Left ventricle myocardium superior (tissue), 1 donor: ENCODE data around the gene MTERF4. TPM values are rescaled to one million over a fixed set of nuclear protein-coding genes. Genes with fewer than 3 reads are reported as not detected.

ENCODE experiments used
- ATAC-seq: fragments of 200-7000 bp; cut with Tn5 transposase; one replicate; pipeline ENCODE4 v1.9.1; 2020; ENCODE audit warnings: mild to moderate bottlenecking, moderate library complexity
- DNase-seq: peaks from one replicate; pipeline ENCODE4 v3.0.0-alpha.2; 2020
- intact Hi-C: fragments of 100-400 bp; cut with micrococcal nuclease; formaldehyde crosslinking; loops from one replicate; pipeline ENCODE4 v1.11.0; 2022
- total RNA-seq: library from RNA; stranded (reverse); fragmentation: NEBNext Ultra II Directional; extraction: Animal tissue kit (Norgen Biotek cat#: 25700); gene quantifications from one replicate; pipeline ENCODE4 v1.2.1, GENCODE V29; 2021
- donor health status: DM: no; HTN: yes; CAD: no; lungs with severe emphysema.

Gene MTERF4
- total RNA-seq, 1 donor from 2014 or later: 25.8 TPM

- intact Hi-C loops: no loop called here
- no peak for ATAC-seq
- no peak for DNase-seq
These were observed 27.8 kb downstream of the MTERF4 start for GRCh38 chr2:241074065-241074818.

- ATAC-seq: no peak
- no peak for DNase-seq
- intact Hi-C loops: no loop called here
These were observed 28.7 kb downstream of the MTERF4 start for GRCh38 chr2:241073166-241074064.

- intact Hi-C loops: no loop called here
- DNase-seq (no peak), ATAC-seq (no peak)
These were observed 29.4 kb downstream of the MTERF4 start for GRCh38 chr2:241072553-241073165.

GRCh38 chr2:241072151-241072550 is 29.9 kb downstream of the MTERF4 start:
- intact Hi-C loops: no loop called here
- no peak for ATAC-seq
- no peak for DNase-seq

GRCh38 chr2:241071677-241072111 is 30.4 kb downstream of the MTERF4 start:
- ATAC-seq: no peak
- DNase-seq: no peak
- intact Hi-C loops: no loop called here

- DNase-seq (no peak), ATAC-seq (no peak)
- intact Hi-C loops: no loop called here
These were observed 31.0 kb downstream of the MTERF4 start for GRCh38 chr2:241070811-241071676.

GRCh38 chr2:241070361-241070760 is 31.7 kb downstream of the MTERF4 start:
- intact Hi-C loops: no loop called here
- ATAC-seq: no peak
- DNase-seq: no peak

- no peak for ATAC-seq
- no peak for DNase-seq
- intact Hi-C loops: no loop called here
These were observed 32.2 kb downstream of the MTERF4 start for GRCh38 chr2:241069821-241070281.

- DNase-seq (no peak), ATAC-seq (no peak)
- intact Hi-C loops: no loop called here
These were observed 32.9 kb downstream of the MTERF4 start for GRCh38 chr2:241068942-241069810.

GRCh38 chr2:241068136-241068941 is 33.7 kb downstream of the MTERF4 start:
- no peak for DNase-seq
- no peak for ATAC-seq
- intact Hi-C loops: no loop called here

- intact Hi-C loops: no loop called here
These were observed 34.5 kb downstream of the MTERF4 start for GRCh38 chr2:241067501-241068135.

GRCh38 chr2:241066893-241067341 is 35.2 kb downstream of the MTERF4 start:
- ATAC-seq (no peak), DNase-seq (peak; percentile 24)
- intact Hi-C loops: no loop called here

More at GRCh38 chr2:241067501-241068135, 34.5 kb downstream of the MTERF4 start:
- DNase-seq (peak; percentile 23), ATAC-seq (no peak)

- no peak for ATAC-seq
- DNase-seq: peak; percentile 24
- intact Hi-C loops: no loop called here
These were observed 35.8 kb downstream of the MTERF4 start for GRCh38 chr2:241066171-241066892.

GRCh38 chr2:241065355-241065803 is 36.7 kb downstream of the MTERF4 start:
- ATAC-seq: no peak
- no peak for DNase-seq
- intact Hi-C loops: no loop called here

GRCh38 chr2:241064802-241065354 is 37.2 kb downstream of the MTERF4 start:
- ATAC-seq (no peak), DNase-seq (no peak)
- intact Hi-C loops: no loop called here
